ENCODE data around the gene TUBB6.

Gene TUBB6

GRCh38 chr18:12315911-12316310 lies 7.9 kb downstream of the TUBB6 start:
- no peak for DNase-seq

GRCh38 chr18:12317664-12318333 lies 9.8 kb downstream of the TUBB6 start:
- DNase-seq, result no peak

GRCh38 chr18:12318334-12318697 lies 10.3 kb downstream of the TUBB6 start:
- DNase-seq, result no peak

GRCh38 chr18:12318857-12319256 lies 10.8 kb downstream of the TUBB6 start:
- DNase-seq, result no peak

- DNase-seq, result no peak
Measured at GRCh38 chr18:12321333-12321732, 13.3 kb downstream of the TUBB6 start.

- no peak for DNase-seq
Measured at GRCh38 chr18:12324991-12325725, 17.1 kb downstream of the TUBB6 start.

GRCh38 chr18:12325726-12326245 lies 17.7 kb downstream of the TUBB6 start:
- DNase-seq, result no peak

- DNase-seq, result no peak
Measured at GRCh38 chr18:12326711-12327460, 18.8 kb downstream of the TUBB6 start.

- DNase-seq, result no peak
Measured at GRCh38 chr18:12327510-12328178, 19.6 kb downstream of the TUBB6 start.

- no peak for DNase-seq
Measured at GRCh38 chr18:12328179-12328823, 20.3 kb downstream of the TUBB6 start.

- DNase-seq, result no peak
Measured at GRCh38 chr18:12329125-12329698, 21.2 kb downstream of the TUBB6 start.

GRCh38 chr18:12330766-12331165 lies 22.7 kb downstream of the TUBB6 start:
- no peak for DNase-seq

GRCh38 chr18:12333506-12334290 lies 25.7 kb downstream of the TUBB6 start:
- DNase-seq, result no peak

GRCh38 chr18:12334366-12334808 lies 26.3 kb downstream of the TUBB6 start:
- no peak for DNase-seq

GRCh38 chr18:12334863-12335262 lies 26.8 kb downstream of the TUBB6 start:
- DNase-seq, result no peak

- no peak for DNase-seq
Measured at GRCh38 chr18:12335503-12335902, 27.5 kb downstream of the TUBB6 start.

- DNase-seq, result no peak
Measured at GRCh38 chr18:12336171-12336613, 28.2 kb downstream of the TUBB6 start.

- no peak for DNase-seq
Measured at GRCh38 chr18:12336887-12337286, 28.8 kb downstream of the TUBB6 start.

GRCh38 chr18:12338382-12338781 lies 30.3 kb downstream of the TUBB6 start:
- no peak for DNase-seq

- no peak for DNase-seq
Measured at GRCh38 chr18:12340945-12341660, 33.1 kb downstream of the TUBB6 start.

Measured in activated gamma-delta T cell (primary cell).